ENCODE data around the gene C1QTNF1. TPM values are rescaled to one million over a fixed set of nuclear protein-coding genes. Genes with fewer than 3 reads are reported as not detected.
A peak's percentile ranks its signal among the peaks of the same experiment; 100 is the strongest.

Gene C1QTNF1
- total RNA-seq = not detected in 2 replicates

- no peaks in the 10 kb centered on the region for H3K36me3 Mint-ChIP-seq (ENCODE audit: low read depth)
- H3K27me3 Mint-ChIP-seq (ENCODE audit: low read depth) = peaks cover 54% of the 10 kb centered on the region
- H3K4me1 Mint-ChIP-seq (ENCODE audit: low read depth) = peaks cover 4% of the 10 kb centered on the region
- no peak for DNase-seq (ENCODE audit: low spot score)
- H3K9me3 Mint-ChIP-seq = no peaks in the 10 kb centered on the region
- peak within 1 kb of the TSS; percentile 70 for H3K4me3 Mint-ChIP-seq (ENCODE audit: low read depth)
- H3K27ac Mint-ChIP-seq = no peak within 1 kb of the TSS
- intact Hi-C loops (cut with micrococcal nuclease) = no loop called here
Observed at GRCh38 chr17:79023886-79024771, at the start of gene C1QTNF1. Gene C1QTNF1 (plus strand): TSS chr17:79024169. CDS start chr17:79043969, 19,800 bp downstream.

GRCh38 chr17:78974635-78975591 lies 49.1 kb upstream of the C1QTNF1 start:
- Mint-ChIP-seq H3K27me3 (ENCODE audit: low read depth) (no peaks in the 10 kb centered on the region), H3K4me1 (ENCODE audit: low read depth) (peaks cover 10% of the 10 kb centered on the region), H3K4me3 (ENCODE audit: low read depth) (no peak overlapping the region), H3K27ac (no peak overlapping the region), H3K9me3 (no peaks in the 10 kb centered on the region), H3K36me3 (ENCODE audit: low read depth) (peaks cover 12% of the 10 kb centered on the region)
- intact Hi-C loops (cut with micrococcal nuclease) = no loop called here
- no peak for DNase-seq (ENCODE audit: low spot score)

GRCh38 chr17:78976907-78977680 lies 46.9 kb upstream of the C1QTNF1 start:
- Mint-ChIP-seq H3K9me3 (no peaks in the 10 kb centered on the region), H3K4me3 (ENCODE audit: low read depth) (peak overlapping the region; percentile 30), H3K4me1 (ENCODE audit: low read depth) (peaks cover 4% of the 10 kb centered on the region), H3K36me3 (ENCODE audit: low read depth) (no peaks in the 10 kb centered on the region), H3K27ac (no peak overlapping the region), H3K27me3 (ENCODE audit: low read depth) (no peaks in the 10 kb centered on the region)
- DNase-seq (ENCODE audit: low spot score) = no peak
- intact Hi-C loops (cut with micrococcal nuclease) = no loop called here

GRCh38 chr17:78977681-78977943 lies 46.4 kb upstream of the C1QTNF1 start:
- peaks cover 4% of the 10 kb centered on the region for H3K4me1 Mint-ChIP-seq (ENCODE audit: low read depth)
- intact Hi-C loops (cut with micrococcal nuclease) = no loop called here
- no peaks in the 10 kb centered on the region for H3K36me3 Mint-ChIP-seq (ENCODE audit: low read depth)
- no peak overlapping the region for H3K27ac Mint-ChIP-seq
- H3K9me3 Mint-ChIP-seq = no peaks in the 10 kb centered on the region
- no peaks in the 10 kb centered on the region for H3K27me3 Mint-ChIP-seq (ENCODE audit: low read depth)
- DNase-seq (ENCODE audit: low spot score) = no peak
- no peak overlapping the region for H3K4me3 Mint-ChIP-seq (ENCODE audit: low read depth)

GRCh38 chr17:78977997-78978973 lies 45.7 kb upstream of the C1QTNF1 start:
- Mint-ChIP-seq H3K4me1 (ENCODE audit: low read depth) (peaks cover 4% of the 10 kb centered on the region), H3K4me3 (ENCODE audit: low read depth) (no peak overlapping the region), H3K27me3 (ENCODE audit: low read depth) (no peaks in the 10 kb centered on the region), H3K27ac (peak overlapping the region; percentile 80), H3K36me3 (ENCODE audit: low read depth) (no peaks in the 10 kb centered on the region), H3K9me3 (no peaks in the 10 kb centered on the region)
- intact Hi-C loops (cut with micrococcal nuclease) = no loop called here
- no peak for DNase-seq (ENCODE audit: low spot score)

GRCh38 chr17:78979780-78980623 lies 44.0 kb upstream of the C1QTNF1 start, which contains the start of gene LGALS3BP:
Gene LGALS3BP (minus strand): TSS chr17:78979923. CDS start chr17:78977191, 2,732 bp downstream.
- no peaks in the 10 kb centered on the region for H3K27me3 Mint-ChIP-seq (ENCODE audit: low read depth)
- H3K4me3 Mint-ChIP-seq (ENCODE audit: low read depth) = peak within 1 kb of the TSS; percentile 72
- no peaks in the 10 kb centered on the region for H3K9me3 Mint-ChIP-seq
- H3K36me3 Mint-ChIP-seq (ENCODE audit: low read depth) = no peaks in the 10 kb centered on the region
- peak within 1 kb of the TSS; percentile 80 for H3K27ac Mint-ChIP-seq
- H3K4me1 Mint-ChIP-seq (ENCODE audit: low read depth) = peaks cover 4% of the 10 kb centered on the region
- DNase-seq (ENCODE audit: low spot score) = peak; percentile 24
- intact Hi-C loops (cut with micrococcal nuclease) = no loop called here

- Mint-ChIP-seq H3K4me1 (ENCODE audit: low read depth) (peaks cover 4% of the 10 kb centered on the region), H3K9me3 (no peaks in the 10 kb centered on the region), H3K4me3 (ENCODE audit: low read depth) (no peak overlapping the region), H3K27ac (no peak overlapping the region), H3K36me3 (ENCODE audit: low read depth) (no peaks in the 10 kb centered on the region), H3K27me3 (ENCODE audit: low read depth) (no peaks in the 10 kb centered on the region)
- intact Hi-C loops (cut with micrococcal nuclease) = no loop called here
- DNase-seq (ENCODE audit: low spot score) = no peak
Observed at GRCh38 chr17:78980624-78980972, 43.4 kb upstream of the C1QTNF1 start.

- no peak overlapping the region for H3K27ac Mint-ChIP-seq
Observed at GRCh38 chr17:78981010-78981888, 42.7 kb upstream of the C1QTNF1 start.

GRCh38 chr17:78985395-78985794 lies 38.6 kb upstream of the C1QTNF1 start:
- intact Hi-C loops (cut with micrococcal nuclease) = no loop called here

More at GRCh38 chr17:78981010-78981888, 42.7 kb upstream of the C1QTNF1 start:
- Mint-ChIP-seq H3K9me3 (no peaks in the 10 kb centered on the region), H3K4me3 (ENCODE audit: low read depth) (no peak overlapping the region), H3K4me1 (ENCODE audit: low read depth) (peaks cover 10% of the 10 kb centered on the region), H3K27me3 (ENCODE audit: low read depth) (no peaks in the 10 kb centered on the region), H3K36me3 (ENCODE audit: low read depth) (no peaks in the 10 kb centered on the region)
- intact Hi-C loops (cut with micrococcal nuclease) = no loop called here
- no peak for DNase-seq (ENCODE audit: low spot score)

GRCh38 chr17:78986048-78986648 lies 37.8 kb upstream of the C1QTNF1 start:
- Mint-ChIP-seq H3K4me1 (ENCODE audit: low read depth) (peaks cover 15% of the 10 kb centered on the region), H3K4me3 (ENCODE audit: low read depth) (no peak overlapping the region), H3K27me3 (ENCODE audit: low read depth) (no peaks in the 10 kb centered on the region), H3K36me3 (ENCODE audit: low read depth) (peaks cover 17% of the 10 kb centered on the region), H3K9me3 (no peaks in the 10 kb centered on the region), H3K27ac (no peak overlapping the region)
- no peak for DNase-seq (ENCODE audit: low spot score)
- intact Hi-C loops (cut with micrococcal nuclease) = no loop called here

More at GRCh38 chr17:78985395-78985794, 38.6 kb upstream of the C1QTNF1 start:
- Mint-ChIP-seq H3K36me3 (ENCODE audit: low read depth) (peaks cover 10% of the 10 kb centered on the region), H3K4me3 (ENCODE audit: low read depth) (no peak overlapping the region), H3K27ac (no peak overlapping the region), H3K27me3 (ENCODE audit: low read depth) (no peaks in the 10 kb centered on the region), H3K9me3 (no peaks in the 10 kb centered on the region), H3K4me1 (ENCODE audit: low read depth) (peaks cover 15% of the 10 kb centered on the region)
- no peak for DNase-seq (ENCODE audit: low spot score)
